HG03439 (cell line): ENCODE measurements around the gene CDKN2AIPNL.
"Not testable (repeated sequence)": the region's sequence is repeated elsewhere in the genome, so short reads cannot be mapped to it uniquely, and the experiment has no call there.

Source experiments
- ATAC-seq: cut with Tn5 transposase; IDR thresholded peaks from one replicate; pipeline ENCODE4 v1.9.1; 2021; ENCODE audit warnings: mild to moderate bottlenecking, moderate library complexity; ENCODE audit not compliant: unreplicated experiment

Gene CDKN2AIPNL

GRCh38 chr5:134438721-134439123, 27.0 kb upstream of the CDKN2AIPNL start:
- no peak for ATAC-seq

GRCh38 chr5:134437847-134438581, 26.3 kb upstream of the CDKN2AIPNL start:
- ATAC-seq: no peak

- no peak for ATAC-seq
Measured at GRCh38 chr5:134437340-134437846, 25.7 kb upstream of the CDKN2AIPNL start.

GRCh38 chr5:134436523-134437339, 25.1 kb upstream of the CDKN2AIPNL start:
- ATAC-seq: peak; percentile 86

GRCh38 chr5:134435560-134435959, 23.9 kb upstream of the CDKN2AIPNL start:
- ATAC-seq: no peak

- no peak for ATAC-seq
Measured at GRCh38 chr5:134432677-134433359, 21.1 kb upstream of the CDKN2AIPNL start.

GRCh38 chr5:134432174-134432573, 20.5 kb upstream of the CDKN2AIPNL start:
- no peak for ATAC-seq

GRCh38 chr5:134430001-134430569, 18.4 kb upstream of the CDKN2AIPNL start:
- ATAC-seq: no peak

GRCh38 chr5:134427540-134428041, 15.9 kb upstream of the CDKN2AIPNL start:
- no peak for ATAC-seq

GRCh38 chr5:134426361-134426760, 14.7 kb upstream of the CDKN2AIPNL start:
- ATAC-seq: no peak

- no peak for ATAC-seq
Measured at GRCh38 chr5:134423376-134423775, 11.7 kb upstream of the CDKN2AIPNL start.

- no peak for ATAC-seq
Measured at GRCh38 chr5:134422791-134423365, 11.2 kb upstream of the CDKN2AIPNL start.

- ATAC-seq: not testable (repeated sequence)
Measured at GRCh38 chr5:134421038-134421437, 9.4 kb upstream of the CDKN2AIPNL start.

GRCh38 chr5:134420343-134420742, 8.7 kb upstream of the CDKN2AIPNL start:
- ATAC-seq: no peak

- ATAC-seq: no peak
Measured at GRCh38 chr5:134418958-134419357, 7.3 kb upstream of the CDKN2AIPNL start.

GRCh38 chr5:134417707-134418106, 6.0 kb upstream of the CDKN2AIPNL start:
- no peak for ATAC-seq

GRCh38 chr5:134413046-134413445, 1.4 kb upstream of the CDKN2AIPNL start:
- no peak for ATAC-seq

GRCh38 chr5:134411228-134411545, 494 bp downstream of the CDKN2AIPNL start:
- ATAC-seq: no peak

- no peak for ATAC-seq
Measured at GRCh38 chr5:134410822-134411221, 859 bp downstream of the CDKN2AIPNL start.

GRCh38 chr5:134409321-134409720, 2.4 kb downstream of the CDKN2AIPNL start:
- ATAC-seq: no peak

GRCh38 chr5:134406390-134406789, 5.3 kb downstream of the CDKN2AIPNL start:
- no peak for ATAC-seq
